Medulla oblongata (tissue), 1 donor: ENCODE data around the gene GLYR1.
"Not testable (repeated sequence)": the region's sequence is repeated elsewhere in the genome, so short reads cannot be mapped to it uniquely, and the experiment has no call there.

ENCODE experiments used
- DNase-seq: peaks from one replicate; pipeline ENCODE4 v3.0.0-alpha.2; 2015; ENCODE audit errors: extremely low spot score

The GLYR1 gene

DNA sequence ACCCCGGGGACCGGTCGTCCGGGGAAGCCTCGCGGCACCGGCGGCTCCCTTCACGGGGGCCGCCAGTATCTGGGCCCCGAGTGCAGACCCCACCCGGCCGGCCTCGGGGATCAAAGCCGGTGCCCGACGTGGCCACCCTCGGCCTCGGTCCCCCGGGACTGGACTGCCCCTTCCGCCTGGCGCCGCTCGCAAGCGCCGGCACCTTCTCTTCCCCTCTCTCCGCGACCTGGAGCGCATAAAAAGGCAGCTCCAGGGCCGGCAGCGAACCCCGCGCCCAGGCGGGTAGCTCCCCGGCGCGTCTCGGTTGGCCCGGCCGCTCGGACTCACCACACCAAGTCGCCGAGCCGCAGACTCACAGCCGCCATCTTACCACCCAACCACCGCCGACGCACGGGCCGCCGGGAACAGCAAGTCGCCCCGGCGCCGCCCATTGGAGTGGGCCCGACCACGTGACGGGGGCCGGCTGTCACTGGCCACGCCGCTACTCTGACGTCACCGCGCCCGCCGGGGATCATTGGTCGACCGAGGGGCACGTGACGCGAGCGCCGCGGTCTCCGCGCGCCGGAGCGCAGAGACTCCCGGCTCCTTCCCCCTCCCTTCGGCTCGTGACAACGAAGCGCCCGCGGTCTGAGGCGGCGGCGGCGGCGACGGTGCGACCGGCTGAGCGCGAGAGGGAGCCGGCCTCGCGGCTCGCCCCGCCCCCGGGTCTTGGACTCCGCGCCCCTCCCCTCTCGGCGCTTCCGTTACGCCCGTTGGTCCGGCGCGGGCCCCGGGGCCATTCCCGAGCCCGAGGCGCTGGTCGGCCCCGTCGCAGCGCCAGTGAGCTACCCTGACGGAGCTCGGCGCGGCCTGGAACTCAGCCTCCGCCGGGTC is at the start of gene GLYR1, which contains the start of gene UBN1:
Gene GLYR1, minus strand, starts transcription at position 388 of the 873 bp plus-strand sequence. Its CDS starts 23 bp downstream, at position 365.
Gene UBN1, plus strand, starts transcription at position 581 of the 873 bp plus-strand sequence. CDS start 5,437 bp downstream, outside the sequence.
- peak; percentile 97 for DNase-seq

DNA sequence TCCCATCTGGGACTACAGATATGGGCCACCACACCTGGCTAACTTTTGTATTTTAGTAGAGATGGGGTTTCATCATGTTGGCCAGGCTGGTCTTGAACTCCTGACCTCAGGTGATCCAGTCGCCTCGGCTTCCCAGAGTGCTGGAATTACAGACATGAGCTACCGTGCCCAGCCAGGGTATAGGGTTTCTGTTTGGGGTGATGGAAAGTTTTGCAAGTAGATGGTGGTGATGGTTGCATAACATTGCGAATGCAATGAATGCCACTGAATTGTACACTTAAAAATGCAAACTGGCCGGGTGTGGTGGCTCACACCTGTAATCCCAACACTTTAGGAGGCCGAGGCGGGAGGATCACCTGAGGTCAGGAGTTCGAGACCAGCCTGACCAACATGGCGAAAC is 49.7 kb upstream of the GLYR1 start:
- not testable (repeated sequence) for DNase-seq

DNA sequence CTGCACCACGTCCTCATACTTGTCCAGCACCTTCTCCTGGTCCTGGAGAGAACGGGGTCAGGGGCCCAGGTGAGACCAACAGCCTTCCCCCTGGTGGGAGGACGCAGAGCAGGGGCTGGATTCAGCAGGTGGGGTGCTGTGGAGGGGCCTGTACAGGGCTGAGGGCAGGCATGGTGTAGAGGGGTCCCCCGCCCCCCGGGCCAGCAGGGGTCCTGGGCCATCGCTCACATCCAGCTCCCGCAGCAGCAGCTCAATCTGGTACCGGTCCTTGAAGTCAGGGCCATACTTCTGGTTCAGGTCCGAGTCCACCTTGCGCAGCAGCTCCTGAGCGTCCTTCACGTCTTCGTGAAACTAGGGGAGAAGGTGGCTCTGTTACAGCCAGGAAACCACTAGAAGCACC is 48.3 kb upstream of the GLYR1 start:
- DNase-seq, result no peak

DNA sequence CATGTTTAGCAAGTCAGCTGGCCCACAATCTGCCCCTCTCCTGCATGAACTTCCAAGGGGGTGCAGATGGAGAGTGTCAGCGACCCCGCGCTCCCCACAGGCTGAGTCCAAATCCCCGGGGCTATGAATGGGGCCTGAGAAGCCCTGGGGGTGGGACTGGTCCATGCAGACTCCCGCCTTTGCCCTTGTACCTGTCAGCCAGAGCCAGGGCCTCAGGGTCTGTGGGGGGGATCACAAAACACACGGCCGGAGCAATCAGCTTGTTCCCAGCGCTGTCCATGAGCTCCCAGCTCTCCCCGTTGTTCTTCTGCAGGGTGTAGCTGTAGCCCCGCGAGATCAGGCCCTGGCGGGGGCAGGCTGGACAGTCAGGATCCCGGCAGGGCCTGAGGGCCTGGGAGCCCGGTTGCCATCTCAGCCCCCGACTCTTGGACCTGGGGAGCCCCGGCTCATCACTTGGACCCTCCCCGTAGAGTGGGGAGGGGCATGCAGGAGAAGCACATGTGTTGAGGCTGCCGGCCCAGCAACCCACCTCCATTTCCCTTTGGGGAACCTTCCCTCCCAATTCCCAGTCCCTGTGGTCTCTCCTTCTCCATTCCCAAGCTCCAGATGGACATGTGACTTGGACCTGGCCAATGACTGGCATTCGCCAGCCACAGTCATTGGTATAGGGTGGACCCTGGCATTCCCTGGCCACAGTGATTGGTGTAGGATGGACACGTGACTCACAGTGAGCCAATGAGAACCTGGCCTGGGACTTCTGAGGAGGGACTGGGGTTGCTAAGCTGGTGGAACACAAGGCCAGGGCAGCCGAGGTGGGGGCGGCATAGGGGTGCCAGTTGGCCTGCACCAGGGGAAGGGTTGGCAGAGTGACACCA is 47.4 kb upstream of the GLYR1 start:
- DNase-seq, result no peak

DNA sequence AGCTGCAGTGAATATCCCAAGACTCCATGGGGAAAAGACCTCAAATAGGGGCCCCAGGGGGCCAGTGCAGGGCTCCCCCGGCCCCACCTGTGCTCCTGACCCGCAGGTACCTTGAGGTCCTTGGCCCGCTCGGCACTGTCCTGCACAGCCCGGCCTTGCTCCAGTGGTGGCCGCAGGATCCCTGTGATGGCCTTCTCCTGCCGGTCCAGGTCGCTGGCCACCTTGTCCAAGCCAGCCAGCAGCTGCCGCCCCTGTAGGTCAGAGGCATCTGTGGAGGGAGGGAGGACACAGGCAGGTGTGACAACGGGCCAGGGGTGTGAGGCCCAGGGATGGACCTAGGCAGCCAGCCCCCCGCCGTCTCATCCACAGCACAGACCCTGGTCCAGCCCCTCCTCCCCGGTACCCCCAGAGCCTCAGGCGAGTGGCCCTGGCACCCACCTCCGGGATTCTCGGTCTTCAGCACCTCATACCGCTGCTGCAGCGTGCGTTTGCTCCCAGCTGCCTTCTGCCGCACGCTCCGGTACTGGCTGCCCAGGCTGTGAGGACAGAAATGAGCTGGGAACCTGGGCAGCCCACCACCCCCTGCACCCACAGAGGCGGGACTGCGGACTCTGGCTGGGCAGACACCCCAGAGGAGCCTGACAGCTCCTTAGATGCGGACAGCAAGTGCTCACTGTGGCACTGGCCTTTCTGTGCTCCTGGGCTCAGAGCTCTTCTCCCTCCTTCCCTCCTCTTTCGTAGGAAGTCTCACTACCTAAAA is 46.2 kb upstream of the GLYR1 start:
- no peak for DNase-seq

DNA sequence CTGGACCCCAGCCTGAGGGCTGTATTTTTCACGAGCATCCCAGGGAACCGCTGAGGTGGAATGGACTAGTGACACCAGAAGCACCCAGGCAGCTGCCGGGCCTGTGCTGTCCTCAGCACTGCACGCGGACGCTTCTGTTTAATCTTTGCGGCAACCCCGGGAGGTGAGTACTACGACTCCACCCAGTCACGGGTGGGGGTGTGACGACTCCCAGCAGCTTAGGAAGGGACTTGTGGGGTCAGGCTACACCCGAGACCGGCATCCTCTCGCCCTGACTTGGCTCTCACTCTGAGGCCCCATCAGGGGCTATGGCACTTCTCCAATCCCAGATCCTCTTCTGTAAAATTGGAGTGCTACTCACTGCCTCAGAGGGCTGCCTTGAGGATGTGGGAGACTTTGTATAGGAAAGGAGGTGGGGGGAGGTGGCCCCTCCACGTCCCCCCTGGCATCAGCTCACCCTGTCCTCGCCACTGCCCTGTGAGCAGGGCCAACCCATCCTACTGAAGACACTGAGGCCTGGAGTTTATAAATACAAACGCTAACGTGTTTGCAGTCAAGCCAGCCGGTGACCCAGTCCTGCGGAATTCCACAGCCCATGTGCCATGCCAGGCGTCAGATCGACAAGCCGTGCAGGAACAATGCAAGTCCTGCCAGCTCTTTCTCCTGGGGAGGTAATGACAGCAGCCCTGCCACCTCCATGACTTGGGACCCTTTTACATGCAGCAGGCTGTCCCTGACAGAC is 45.4 kb upstream of the GLYR1 start:
- no peak for DNase-seq

DNA sequence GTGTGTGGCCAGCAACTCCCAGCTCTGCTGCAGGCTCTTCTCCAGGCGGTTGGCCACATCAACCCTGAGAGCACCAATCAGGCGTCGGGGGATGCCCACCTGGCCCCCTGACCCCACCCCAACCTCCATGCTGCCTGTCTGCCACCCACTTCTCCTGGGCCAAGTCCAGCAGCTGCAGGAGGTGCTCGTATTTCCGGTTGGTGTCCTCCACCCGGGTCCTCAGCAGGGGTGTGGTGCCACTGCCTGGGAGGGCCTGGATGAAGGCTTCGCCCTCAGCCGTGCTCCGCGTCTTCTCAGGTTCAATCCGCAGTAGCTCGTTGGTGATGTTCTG is 44.8 kb upstream of the GLYR1 start:
- no peak for DNase-seq

DNA sequence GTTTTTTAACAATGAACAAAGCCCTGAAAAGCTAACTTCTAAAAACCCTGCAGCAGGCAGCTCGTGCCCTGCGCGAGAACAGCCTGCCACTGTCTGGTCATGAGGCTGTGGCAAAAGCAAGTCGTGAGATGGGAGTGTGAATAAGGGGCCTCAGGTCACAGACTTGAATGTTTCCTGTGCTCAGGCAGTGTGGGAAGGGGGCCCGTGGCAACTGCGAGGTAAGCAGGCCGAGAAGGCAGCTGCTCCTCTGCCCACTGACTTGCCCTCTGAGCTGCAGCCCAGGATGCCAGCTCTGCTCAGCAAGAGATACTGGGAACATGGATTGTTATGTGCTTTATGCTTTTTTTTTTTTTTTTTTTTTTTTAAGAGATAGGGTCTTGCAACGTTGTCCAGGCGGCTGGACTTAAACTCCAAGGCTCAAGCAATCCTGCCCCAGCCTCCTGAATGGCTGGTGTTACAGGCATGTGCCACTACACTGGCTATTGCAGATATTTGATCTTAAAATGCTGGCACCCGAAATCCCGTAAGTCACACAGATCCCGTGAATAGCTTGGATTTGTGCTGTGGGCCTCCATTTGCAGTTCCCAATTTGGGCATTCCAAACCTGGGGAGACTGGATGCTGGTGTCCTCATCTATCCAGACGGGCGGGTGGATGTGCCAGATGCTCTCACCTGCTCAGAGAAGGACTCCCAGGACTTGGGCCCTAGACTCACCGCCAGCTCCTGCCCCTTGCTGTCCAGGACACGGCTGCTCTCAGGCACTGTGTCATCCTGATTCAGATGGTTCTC is 44.2 kb upstream of the GLYR1 start:
- DNase-seq, result no peak

DNA sequence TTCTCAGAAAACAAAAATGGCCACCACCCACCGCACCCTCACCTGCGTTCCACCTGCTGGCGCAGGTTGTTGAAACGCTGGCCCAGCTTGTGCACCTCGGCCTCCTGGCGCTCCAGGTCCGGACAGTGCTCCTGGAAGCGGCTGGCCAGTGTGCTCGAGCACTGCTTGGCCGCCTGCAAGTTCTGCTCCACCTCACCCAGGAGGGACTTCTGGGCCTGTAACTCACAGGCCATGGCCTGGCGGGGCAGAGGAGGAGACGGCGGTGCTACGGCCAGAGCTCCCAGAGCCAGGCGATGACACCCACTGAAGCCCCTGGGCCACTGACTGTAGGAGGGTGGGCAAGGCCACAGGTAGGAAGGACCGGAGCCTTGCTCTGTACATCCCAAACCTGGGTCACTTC is 43.6 kb upstream of the GLYR1 start:
- no peak for DNase-seq

DNA sequence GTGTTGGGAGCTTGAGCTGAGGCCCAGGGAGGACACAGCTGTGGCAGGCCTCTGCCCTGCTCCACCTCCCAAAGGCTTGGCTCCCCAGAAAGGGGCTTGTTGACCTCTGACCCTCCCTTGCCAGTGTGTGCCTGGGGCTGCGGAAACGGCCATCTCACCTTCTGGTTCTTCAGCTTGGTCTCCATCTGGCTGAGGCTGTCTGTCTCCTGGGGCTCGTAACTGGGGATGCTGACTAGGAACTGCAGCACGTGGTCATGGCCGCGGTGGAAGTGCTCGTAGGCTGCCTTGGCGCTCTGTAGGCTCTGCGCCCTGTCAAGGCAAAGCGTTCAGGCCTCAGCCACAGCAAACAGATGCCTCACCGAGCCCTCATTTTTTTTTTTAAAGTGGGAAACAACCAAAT is 42.9 kb upstream of the GLYR1 start:
- DNase-seq, result no peak

DNA sequence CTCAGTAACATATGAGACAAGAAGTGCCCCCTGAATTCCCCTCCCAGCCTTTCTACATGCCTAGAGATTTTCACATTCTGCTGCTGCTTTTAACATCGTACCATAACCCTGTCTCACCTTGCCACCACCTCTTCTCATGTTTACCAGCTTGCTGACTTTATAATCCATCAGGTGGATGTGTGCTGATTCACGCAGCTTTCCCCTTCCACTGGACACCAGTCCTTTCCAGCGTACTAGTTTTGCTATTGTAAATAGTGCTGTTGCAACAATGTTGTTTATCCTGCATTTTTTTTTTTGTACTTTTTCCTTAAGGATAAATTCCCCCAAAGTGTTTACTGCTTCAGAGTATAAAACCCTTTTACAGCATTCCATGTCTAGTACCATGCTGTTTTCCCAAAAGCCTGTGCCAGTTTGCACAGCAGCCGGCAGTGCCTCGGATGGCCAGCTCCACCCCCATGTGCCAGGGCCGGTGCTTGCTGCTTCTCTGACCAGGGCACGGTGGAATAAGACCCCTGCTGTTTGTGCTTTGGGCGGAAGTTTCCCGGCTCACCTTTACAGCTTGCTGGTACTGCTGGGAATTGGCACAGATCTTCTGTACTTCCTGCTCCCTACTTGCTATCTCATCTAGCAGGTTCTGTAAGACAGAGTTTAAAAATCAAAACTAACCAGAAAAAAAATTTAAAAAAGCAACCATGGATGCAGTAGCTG is 41.5 kb upstream of the GLYR1 start:
- no peak for DNase-seq

DNA sequence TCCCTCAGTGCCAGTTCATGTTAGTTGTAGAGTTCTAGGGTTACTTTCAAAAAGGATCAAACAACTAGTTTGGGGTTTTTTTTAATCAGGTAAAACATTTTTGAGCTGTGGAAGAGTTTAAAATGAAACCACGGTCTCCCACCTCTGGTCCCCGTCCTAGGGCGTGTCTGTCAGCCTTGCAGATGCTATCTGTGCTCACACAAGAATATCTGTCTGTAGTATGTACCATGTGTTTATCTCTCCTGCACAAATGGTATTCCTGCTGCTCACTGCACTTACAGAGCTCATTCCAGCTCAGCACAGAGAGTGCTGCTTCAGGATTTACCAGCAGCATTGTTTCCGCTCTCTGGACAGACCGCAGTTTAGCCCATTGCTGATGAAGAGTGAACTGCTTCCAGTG is 39.1 kb upstream of the GLYR1 start:
- DNase-seq, result no peak

DNA sequence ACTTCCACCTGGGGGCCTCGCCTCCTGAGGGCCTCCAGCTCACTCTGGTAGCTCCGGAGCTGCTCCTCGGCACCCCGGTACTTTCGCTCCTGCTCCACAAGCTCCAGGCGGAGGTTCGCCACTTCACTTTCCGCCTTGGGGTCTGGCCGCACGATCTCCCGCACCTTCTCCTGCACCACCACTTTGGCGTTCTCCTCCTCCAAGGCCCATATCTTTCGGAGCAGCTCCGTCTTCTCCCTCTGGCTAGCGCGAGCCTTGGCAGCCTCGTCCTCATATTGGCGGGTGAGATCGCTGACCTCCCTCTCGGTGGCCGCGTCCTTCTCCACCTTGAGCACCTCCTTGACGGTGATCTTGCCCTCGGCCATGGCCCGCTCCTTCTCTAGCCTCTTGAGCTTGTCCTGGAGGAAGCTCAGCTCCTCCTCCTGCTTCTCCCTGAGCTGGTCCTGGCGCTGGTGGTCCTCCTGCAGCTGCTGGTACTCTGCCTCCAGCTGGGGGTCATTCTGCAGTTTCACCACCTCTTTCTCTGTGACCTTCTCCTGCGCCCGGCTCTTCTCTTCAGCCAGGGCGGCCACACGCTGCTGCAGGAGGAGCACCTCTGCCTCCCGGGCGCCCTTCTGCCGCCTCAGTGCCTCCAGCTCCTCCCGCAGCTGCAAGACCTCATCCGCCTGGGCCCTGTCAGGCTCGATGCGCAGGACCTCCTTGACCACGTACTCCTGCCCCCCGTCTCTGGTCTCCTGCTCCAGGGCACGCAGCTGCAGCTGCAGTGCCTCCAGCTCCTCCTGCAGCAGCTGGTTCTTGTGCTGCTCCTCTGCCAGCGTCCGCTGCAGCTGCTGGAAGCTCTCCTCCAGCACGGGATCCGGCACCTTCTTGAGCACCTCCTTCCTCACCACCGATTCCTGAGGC is 38.1 kb upstream of the GLYR1 start:
- DNase-seq, result no peak

DNA sequence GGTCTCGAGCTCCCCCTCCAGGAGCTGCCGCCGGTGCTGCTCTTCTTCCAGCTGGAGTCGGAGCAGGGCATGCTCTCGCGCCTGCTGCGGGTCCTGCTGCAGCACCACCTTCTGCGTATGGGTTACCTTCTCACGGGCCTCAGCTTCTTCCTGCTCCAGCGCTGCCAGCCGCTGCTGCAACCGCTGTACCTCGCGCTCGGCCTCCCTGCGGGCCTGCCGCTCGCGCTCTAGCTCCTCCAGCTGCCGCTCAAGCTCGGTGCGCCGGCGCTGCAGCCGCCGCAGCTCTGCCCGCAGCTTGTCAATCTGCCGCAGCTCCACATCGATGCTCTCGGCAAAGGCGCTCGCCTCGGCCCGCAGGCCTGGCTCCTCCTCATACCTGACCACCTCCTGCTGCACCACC is 37.1 kb upstream of the GLYR1 start:
- DNase-seq, result no peak

DNA sequence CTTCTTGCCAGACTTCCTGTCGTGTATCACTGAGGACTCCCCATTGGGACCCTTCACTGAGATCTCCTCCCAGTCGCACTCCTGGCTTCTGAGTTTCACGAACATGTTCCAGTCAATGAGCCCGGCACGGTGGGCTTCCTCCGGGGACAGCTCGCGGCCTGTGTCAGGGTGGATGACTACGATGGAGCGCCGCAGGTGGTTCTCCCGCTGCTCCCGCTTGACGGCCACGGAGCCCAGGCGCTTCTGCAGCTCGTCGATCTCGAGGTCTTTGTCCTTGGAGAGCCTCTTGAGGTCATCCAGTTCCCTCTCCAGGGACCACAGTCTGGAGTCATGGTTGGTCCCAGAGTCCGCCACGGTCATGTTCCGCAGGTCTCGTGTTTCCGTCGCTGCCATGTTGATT is 36.4 kb upstream of the GLYR1 start:
- DNase-seq, result no peak

DNA sequence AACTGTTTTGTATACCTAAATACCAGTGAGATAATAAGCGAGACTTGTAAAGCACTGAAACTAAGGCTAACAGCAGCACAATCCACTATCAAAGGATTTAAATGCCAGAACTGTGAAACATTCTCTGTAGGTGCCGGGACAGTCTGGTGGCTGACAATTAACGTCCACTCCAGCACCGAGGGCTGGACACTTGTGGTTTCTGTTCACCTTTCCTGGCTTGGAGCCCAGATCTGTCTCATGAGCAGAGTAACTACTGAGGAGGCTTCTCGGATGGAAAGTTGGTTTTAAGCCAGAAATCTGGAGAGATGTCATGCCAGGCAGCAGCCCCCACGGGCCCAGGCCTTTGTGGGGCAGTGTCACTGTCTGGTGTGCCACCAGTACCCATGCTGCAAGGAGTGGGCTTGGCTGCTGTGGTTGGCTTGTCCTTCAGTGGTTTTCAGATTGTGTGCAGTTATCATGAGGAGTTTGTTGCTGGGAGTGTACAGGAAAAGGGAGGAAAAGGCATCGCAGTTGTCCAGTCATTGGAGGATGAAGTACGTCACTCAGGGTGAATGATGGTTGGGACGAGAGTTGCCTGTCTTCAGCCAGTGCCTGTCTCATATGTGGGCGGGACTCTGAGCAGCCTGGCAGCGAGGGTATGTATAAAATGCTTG is 35.7 kb upstream of the GLYR1 start:
- no peak for DNase-seq

DNA sequence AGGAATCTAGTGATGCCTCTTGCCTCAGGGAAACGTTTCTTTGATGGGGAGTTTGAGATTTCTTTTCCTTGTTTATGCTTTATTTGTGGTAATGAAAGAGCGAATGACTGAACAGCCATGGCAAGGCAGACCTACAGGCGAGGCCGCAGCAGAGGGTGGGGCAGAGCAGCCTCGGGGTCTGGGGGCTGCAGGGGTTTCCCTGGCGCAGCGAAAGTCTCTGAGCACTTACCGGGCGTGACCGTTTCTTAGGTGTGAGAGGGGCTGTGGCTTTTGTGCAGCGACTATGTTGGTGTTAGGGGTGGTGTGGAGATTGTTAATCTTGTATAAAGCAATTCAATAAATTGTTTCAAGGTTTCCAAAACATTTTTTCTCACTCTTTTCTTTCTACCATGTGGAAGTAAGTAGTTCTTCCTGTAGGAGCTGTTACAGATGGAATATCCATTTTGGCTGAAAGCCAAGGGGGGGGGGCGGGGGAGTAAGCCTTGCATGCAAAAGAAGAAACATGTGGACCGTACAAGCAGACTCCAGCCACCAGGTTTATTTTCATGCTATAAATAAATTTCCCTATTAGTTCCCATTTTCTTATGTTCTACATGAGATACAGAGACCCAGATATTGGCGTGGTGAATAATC is 35.0 kb upstream of the GLYR1 start:
- DNase-seq, result no peak
